Measurements from ENCODE around the gene PLPPR3.

GRCh38 chr19:765179-765738, 56.5 kb downstream of the PLPPR3 start:
- no peak for TF ChIP-seq CTCF (IDR thresholded peaks at IDR 0.05)
- no peak for TF ChIP-seq MAX (IDR thresholded peaks at IDR 0.05; ENCODE audit: low read depth)
- no peak for TF ChIP-seq JUND (IDR thresholded peaks at IDR 0.05)
